ENCODE measurements around the gene CHRNA4. TPM values are rescaled to one million over a fixed set of nuclear protein-coding genes. Genes with fewer than 3 reads are reported as not detected.

Gene CHRNA4
- polyA plus RNA-seq, 3 donors, result not detected

- whole genome bisulfite sequencing, 3 donors, result 68 to 83% (median 80%) methylated on average over 23 of the region's 23 CpGs
- no peak overlapping the region for H3K27ac ChIP-seq (ENCODE audit: low read depth, low read length)
These were observed 41.1 kb downstream of the CHRNA4 start for GRCh38 chr20:63320041-63320511.

GRCh38 chr20:63319164-63320040 is 41.7 kb downstream of the CHRNA4 start:
- no peak overlapping the region for H3K27ac ChIP-seq (ENCODE audit: low read depth, low read length)
- 71 to 84% (median 81%) methylated on average over 24 to 25 of the region's 25 CpGs for WGBS, 3 donors

GRCh38 chr20:63318391-63319163 is 42.6 kb downstream of the CHRNA4 start:
- H3K27ac ChIP-seq (ENCODE audit: low read depth, low read length), result no peak overlapping the region
- 89% methylated on average over 24 of the region's 24 CpGs for WGBS, 3 donors

GRCh38 chr20:63317601-63318291 is 43.4 kb downstream of the CHRNA4 start:
- 75 to 88% (median 84%) methylated on average over 16 to 18 of the region's 18 CpGs for WGBS, 3 donors
- no peak overlapping the region for H3K27ac ChIP-seq (ENCODE audit: low read depth, low read length)

- 83 to 94% (median 84%) methylated on average over 6 of the region's 6 CpGs for WGBS, 3 donors
These were observed 44.1 kb downstream of the CHRNA4 start for GRCh38 chr20:63317061-63317460.

GRCh38 chr20:63316502-63316921 is 44.6 kb downstream of the CHRNA4 start:
- H3K27ac ChIP-seq (ENCODE audit: low read depth, low read length), result no peak overlapping the region
- WGBS, 3 donors, result 55 to 83% (median 83%) methylated on average over 14 of the region's 14 CpGs

More at GRCh38 chr20:63317061-63317460, 44.1 kb downstream of the CHRNA4 start:
- H3K27ac ChIP-seq (ENCODE audit: low read depth, low read length), result no peak overlapping the region

- no peak overlapping the region for H3K27ac ChIP-seq (ENCODE audit: low read depth, low read length)
- 75 to 80% (median 80%) methylated on average over 31 of the region's 31 CpGs for WGBS, 3 donors
These were observed 45.2 kb downstream of the CHRNA4 start for GRCh38 chr20:63315731-63316491.

GRCh38 chr20:63315240-63315689 is 45.9 kb downstream of the CHRNA4 start:
- 53 to 67% (median 64%) methylated on average over 15 of the region's 15 CpGs for WGBS, 3 donors
- no peak overlapping the region for H3K27ac ChIP-seq (ENCODE audit: low read depth, low read length)

GRCh38 chr20:63314566-63315239 is 46.4 kb downstream of the CHRNA4 start:
- 75 to 85% (median 84%) methylated on average over 19 to 21 of the region's 21 CpGs for WGBS, 3 donors
- H3K27ac ChIP-seq (ENCODE audit: low read depth, low read length), result no peak overlapping the region

- WGBS, 3 donors, result 59 to 69% (median 65%) methylated on average over 9 of the region's 9 CpGs
- no peak overlapping the region for H3K27ac ChIP-seq (ENCODE audit: low read depth, low read length)
These were observed 47.1 kb downstream of the CHRNA4 start for GRCh38 chr20:63314015-63314471.

- 71 to 83% (median 78%) methylated on average over 24 to 25 of the region's 25 CpGs for WGBS, 3 donors
- no peak overlapping the region for H3K27ac ChIP-seq (ENCODE audit: low read depth, low read length)
These were observed 47.7 kb downstream of the CHRNA4 start for GRCh38 chr20:63313349-63314014.

GRCh38 chr20:63312690-63313348 is 48.3 kb downstream of the CHRNA4 start:
- H3K27ac ChIP-seq (ENCODE audit: low read depth, low read length), result no peak overlapping the region
- 66 to 72% (median 68%) methylated on average over 22 of the region's 22 CpGs for whole genome bisulfite sequencing, 3 donors

- H3K27ac ChIP-seq (ENCODE audit: low read depth, low read length), result no peak overlapping the region
- whole genome bisulfite sequencing, 3 donors, result 52 to 71% (median 67%) methylated on average over 9 of the region's 9 CpGs
These were observed 48.9 kb downstream of the CHRNA4 start for GRCh38 chr20:63312273-63312672.

- no peak overlapping the region for H3K27ac ChIP-seq (ENCODE audit: low read depth, low read length)
- 62 to 75% (median 69%) methylated on average over 18 of the region's 18 CpGs for WGBS, 3 donors
These were observed 49.3 kb downstream of the CHRNA4 start for GRCh38 chr20:63311833-63312243.

GRCh38 chr20:63311186-63311832 is 49.8 kb downstream of the CHRNA4 start:
- no peak overlapping the region for H3K27ac ChIP-seq (ENCODE audit: low read depth, low read length)
- 80 to 91% (median 81%) methylated on average over 27 to 29 of the region's 29 CpGs for WGBS, 3 donors

All from adipose tissue (tissue), 3 donors.